ENCODE data around the gene SLC19A2. TPM values are rescaled to one million over a fixed set of nuclear protein-coding genes. Genes with fewer than 3 reads are reported as not detected.
A peak's percentile ranks its signal among the peaks of the same experiment; 100 is the strongest.

Gene SLC19A2
- total and polyA plus RNA-seq, 2 of the 13 experiments (the other 11 are each of a cell fraction or from before 2014, with no cell fraction given): 30.4 to 56.0 TPM

DNA sequence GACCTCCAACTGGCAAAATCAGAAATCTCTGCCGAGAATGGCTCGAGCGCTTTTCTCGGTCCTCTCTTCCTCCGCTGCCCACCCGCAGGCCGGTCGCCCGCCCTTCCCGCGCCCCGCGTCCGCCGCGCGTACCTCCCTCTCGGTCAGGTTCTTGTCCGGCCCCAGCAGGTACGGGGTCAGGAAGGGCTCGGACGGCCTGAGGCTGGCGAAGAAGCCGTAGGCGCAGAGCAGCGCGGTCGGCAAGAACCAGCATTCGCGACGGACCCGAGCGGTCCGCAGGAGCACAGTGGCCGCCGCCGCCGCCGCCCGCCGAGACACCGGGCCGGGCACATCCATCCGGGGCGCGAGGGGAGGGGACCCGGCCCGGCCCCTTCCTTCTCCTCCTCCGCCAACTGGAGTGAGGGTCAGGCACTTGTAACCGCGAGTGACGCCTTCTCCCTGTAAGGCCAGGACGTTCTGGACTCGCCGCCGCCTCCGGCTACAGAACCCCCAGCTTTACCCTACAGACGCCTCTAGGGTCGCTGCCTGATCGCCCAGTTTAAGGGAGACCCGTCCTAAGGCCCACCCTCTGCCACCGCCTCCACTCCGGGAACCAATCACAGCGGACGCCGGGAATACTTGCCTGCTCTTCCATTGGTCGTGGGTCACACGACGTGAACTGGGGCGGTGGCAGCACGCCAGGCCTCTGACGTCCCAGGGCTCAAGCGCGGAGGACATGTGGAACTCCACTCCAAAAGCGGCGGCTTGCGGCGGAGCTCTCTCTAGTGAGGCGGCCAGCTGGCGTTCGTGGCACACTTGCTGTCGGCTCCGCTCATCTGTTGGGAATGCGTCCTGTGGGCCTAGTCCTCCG lies at the start of gene SLC19A2 (continued):
- TF ChIP-seq ZNF296 (CRISPR knock-in tag; conservative IDR thresholded peaks at IDR 0.05) (no peak), ZBTB38 (CRISPR knock-in tag; IDR thresholded peaks at IDR 0.05) (peak; percentile 14; the same call in 1 of the 2 replicates), ZSCAN31 (CRISPR knock-in tag; IDR thresholded peaks at IDR 0.05; ENCODE audit: low read depth) (peak; percentile 80), HOXA9 (CRISPR knock-in tag; IDR thresholded peaks at IDR 0.05; ENCODE audit: borderline replicate concordance) (no peak), RBFOX2 (IDR thresholded peaks at IDR 0.05; ENCODE audit: low read depth, low read length) (peak; percentile 97), ZNF496 (CRISPR knock-in tag; IDR thresholded peaks at IDR 0.05; ENCODE audit: insufficient replicate concordance) (no peak), ZNF205 (CRISPR knock-in tag; IDR thresholded peaks at IDR 0.05) (no peak), ZKSCAN1 (IDR thresholded peaks at IDR 0.05; ENCODE audit: low read length) (no peak), EED (CRISPR knock-in tag; IDR thresholded peaks at IDR 0.05) (0 out of 2 replicates have a peak, but pooled peaks have one; percentile 4), SALL2 (CRISPR knock-in tag; IDR thresholded peaks at IDR 0.05) (peak; percentile 76), MIXL1 (CRISPR knock-in tag; IDR thresholded peaks at IDR 0.05) (peak; percentile 48), MAF1 (CRISPR knock-in tag; IDR thresholded peaks at IDR 0.05; ENCODE audit: borderline replicate concordance) (0 out of 2 replicates have a peak, but pooled peaks have one; percentile 60), SMARCE1 (IDR thresholded peaks at IDR 0.05; ENCODE audit: borderline replicate concordance) (no peak), RBM22 (optimal IDR thresholded peaks at IDR 0.05; ENCODE audit: low read length) (peak; percentile 71), SMARCC2 (IDR thresholded peaks at IDR 0.05) (no peak), ZFP1 (CRISPR knock-in tag; IDR thresholded peaks at IDR 0.05) (no peak), MTA3 (CRISPR knock-in tag; IDR thresholded peaks at IDR 0.05) (no peak), TBX2 (CRISPR knock-in tag; IDR thresholded peaks at IDR 0.05; ENCODE audit: borderline replicate concordance) (peak; percentile 90), ZNF17 (CRISPR knock-in tag; IDR thresholded peaks at IDR 0.05) (no peak), ZBTB42 (CRISPR knock-in tag; IDR thresholded peaks at IDR 0.05) (no peak), MBD4 (IDR thresholded peaks at IDR 0.05; ENCODE audit: borderline replicate concordance, low read length) (no peak), ZNF652 (CRISPR knock-in tag; IDR thresholded peaks at IDR 0.05; ENCODE audit: borderline replicate concordance, low read depth) (peak; percentile 40; the same call in 1 of the 2 replicates), WIZ (CRISPR knock-in tag; IDR thresholded peaks at IDR 0.05) (no peak; the same call in none of the 2 replicates), KAT2B (IDR thresholded peaks at IDR 0.05; ENCODE audit: borderline replicate concordance, low read depth, low read length) (no peak)
- TF ChIP-seq, protein P1, sequence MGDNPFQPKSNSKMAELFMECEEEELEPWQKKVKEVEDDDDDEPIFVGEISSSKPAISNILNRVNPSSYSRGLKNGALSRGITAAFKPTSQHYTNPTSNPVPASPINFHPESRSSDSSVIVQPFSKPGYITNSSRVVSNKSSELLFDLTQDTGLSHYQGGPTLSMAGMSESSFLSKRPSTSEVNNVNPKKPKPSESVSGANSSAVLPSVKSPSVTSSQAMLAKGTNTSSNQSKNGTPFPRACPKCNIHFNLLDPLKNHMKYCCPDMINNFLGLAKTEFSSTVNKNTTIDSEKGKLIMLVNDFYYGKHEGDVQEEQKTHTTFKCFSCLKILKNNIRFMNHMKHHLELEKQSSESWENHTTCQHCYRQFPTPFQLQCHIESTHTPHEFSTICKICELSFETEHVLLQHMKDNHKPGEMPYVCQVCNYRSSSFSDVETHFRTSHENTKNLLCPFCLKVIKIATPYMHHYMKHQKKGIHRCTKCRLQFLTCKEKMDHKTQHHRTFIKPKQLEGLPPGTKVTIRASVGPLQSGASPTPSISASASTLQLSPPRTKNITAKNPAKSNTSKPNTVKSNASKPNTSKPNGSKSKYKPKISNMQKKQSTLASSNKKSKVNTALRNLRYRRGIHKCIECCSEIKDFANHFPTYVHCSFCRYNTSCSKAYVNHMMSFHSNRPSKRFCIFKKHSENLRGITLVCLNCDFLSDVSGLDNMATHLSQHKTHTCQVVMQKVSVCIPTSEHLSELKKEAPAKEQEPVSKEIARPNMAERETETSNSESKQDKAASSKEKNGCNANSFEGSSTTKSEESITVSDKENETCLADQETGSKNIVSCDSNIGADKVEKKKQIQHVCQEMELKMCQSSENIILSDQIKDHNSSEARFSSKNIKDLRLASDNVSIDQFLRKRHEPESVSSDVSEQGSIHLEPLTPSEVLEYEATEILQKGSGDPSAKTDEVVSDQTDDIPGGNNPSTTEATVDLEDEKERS (CRISPR knock-in tag; IDR thresholded peaks at IDR 0.05): no peak
- TF ChIP-seq, protein P2, sequence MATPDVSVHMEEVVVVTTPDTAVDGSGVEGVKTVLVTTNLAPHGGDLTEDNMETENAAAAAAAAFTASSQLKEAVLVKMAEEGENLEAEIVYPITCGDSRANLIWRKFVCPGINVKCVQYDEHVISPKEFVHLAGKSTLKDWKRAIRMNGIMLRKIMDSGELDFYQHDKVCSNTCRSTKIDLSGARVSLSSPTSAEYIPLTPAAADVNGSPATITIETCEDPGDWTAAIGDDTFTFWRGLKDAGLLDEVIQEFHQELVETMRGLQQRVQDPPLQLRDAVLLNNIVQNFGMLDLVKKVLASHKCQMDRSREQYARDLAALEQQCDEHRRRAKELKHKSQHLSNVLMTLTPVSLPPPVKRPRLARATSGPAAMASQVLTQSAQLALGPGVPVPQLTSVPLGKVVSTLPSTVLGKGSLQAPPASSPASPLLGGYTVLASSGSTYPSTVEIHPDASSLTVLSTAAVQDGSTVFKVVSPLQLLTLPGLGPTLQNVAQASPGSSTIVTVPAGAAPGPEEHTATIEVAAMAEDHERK (CRISPR knock-in tag; IDR thresholded peaks at IDR 0.05; ENCODE audit: low read depth): no peak
- TF ChIP-seq, protein P3, sequence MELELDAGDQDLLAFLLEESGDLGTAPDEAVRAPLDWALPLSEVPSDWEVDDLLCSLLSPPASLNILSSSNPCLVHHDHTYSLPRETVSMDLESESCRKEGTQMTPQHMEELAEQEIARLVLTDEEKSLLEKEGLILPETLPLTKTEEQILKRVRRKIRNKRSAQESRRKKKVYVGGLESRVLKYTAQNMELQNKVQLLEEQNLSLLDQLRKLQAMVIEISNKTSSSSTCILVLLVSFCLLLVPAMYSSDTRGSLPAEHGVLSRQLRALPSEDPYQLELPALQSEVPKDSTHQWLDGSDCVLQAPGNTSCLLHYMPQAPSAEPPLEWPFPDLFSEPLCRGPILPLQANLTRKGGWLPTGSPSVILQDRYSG (CRISPR knock-in tag; IDR thresholded peaks at IDR 0.05): peak; percentile 89; the same call in 1 of the 2 replicates

Measured in HepG2 (cell line).